Transverse colon (tissue), 4 donors: ENCODE measurements around the gene SMYD3.

Experiments
- EP300 ChIP-seq: sonication (generic); formaldehyde crosslinking; IDR thresholded peaks from one replicate; pipeline ENCODE4 v1.6.1; 2017; ENCODE audit warnings: antibody characterized with exemption, low read depth
- POLR2A ChIP-seq: fragments of 450-650 bp; IDR thresholded peaks from one replicate; pipeline ENCODE4 v1.6.1; 2016; ENCODE audit warnings: antibody characterized with exemption, mild to moderate bottlenecking, moderate library complexity
- POLR2AphosphoS5 ChIP-seq, 3 donors: sonication (generic); formaldehyde crosslinking; IDR thresholded peaks; one replicate each; pipeline ENCODE4 v1.6.1; 2016; ENCODE audit warnings: antibody characterized with exemption in 3 of 3
- TF ChIP-seq, protein P1 (sequence below), 5 experiments: fragments of 200-600 bp in 3 of 5; fragments of 450-650 bp in 2 of 5; sonication (generic) in 3 of 5; IDR thresholded peaks; 1 replicate in 2 of 5; 2 replicates in 3 of 5; pipeline ENCODE4 v1.5.1; 2016 to 2017; ENCODE audit warnings: antibody characterized with exemption in 5 of 5, inconsistent platforms in 3 of 5, mild to moderate bottlenecking in 2 of 5, moderate library complexity in 1 of 5

DNA sequence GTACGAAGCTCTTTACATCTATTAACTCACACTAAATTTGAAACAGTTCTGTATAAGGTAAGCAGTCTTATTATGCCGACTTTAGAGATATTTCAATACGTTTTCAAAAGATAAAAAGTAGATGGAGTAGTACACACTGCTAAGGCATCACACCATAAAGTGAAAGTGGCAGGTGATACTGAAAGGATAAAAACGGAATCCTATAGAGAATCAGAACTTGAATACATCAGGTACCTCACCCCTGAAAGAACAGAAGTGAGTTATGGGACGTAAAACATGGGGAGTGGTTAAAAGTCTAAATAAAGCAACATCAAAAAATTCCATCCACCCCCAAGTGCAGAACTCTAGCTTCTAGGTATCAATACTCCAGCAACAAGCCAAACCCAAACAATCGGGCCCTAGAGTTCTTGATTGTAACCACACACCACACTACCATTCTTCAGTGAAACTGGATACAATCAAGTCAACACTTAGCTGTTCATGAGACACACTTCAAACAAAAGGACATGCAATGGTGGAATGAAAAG, 142.6 kb downstream of the SMYD3 start:
- TF ChIP-seq, protein P1, sequence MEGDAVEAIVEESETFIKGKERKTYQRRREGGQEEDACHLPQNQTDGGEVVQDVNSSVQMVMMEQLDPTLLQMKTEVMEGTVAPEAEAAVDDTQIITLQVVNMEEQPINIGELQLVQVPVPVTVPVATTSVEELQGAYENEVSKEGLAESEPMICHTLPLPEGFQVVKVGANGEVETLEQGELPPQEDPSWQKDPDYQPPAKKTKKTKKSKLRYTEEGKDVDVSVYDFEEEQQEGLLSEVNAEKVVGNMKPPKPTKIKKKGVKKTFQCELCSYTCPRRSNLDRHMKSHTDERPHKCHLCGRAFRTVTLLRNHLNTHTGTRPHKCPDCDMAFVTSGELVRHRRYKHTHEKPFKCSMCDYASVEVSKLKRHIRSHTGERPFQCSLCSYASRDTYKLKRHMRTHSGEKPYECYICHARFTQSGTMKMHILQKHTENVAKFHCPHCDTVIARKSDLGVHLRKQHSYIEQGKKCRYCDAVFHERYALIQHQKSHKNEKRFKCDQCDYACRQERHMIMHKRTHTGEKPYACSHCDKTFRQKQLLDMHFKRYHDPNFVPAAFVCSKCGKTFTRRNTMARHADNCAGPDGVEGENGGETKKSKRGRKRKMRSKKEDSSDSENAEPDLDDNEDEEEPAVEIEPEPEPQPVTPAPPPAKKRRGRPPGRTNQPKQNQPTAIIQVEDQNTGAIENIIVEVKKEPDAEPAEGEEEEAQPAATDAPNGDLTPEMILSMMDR (IDR thresholded peaks at IDR 0.05) = no peak
- no peak for TF ChIP-seq POLR2A
- no peak for TF ChIP-seq EP300
- TF ChIP-seq POLR2AphosphoS5 (IDR thresholded peaks at IDR 0.05) = no peak
